HG03575 (cell line): ENCODE data around the gene COX6B2.

Source experiments
- ATAC-seq: cut with Tn5 transposase; IDR thresholded peaks from one replicate; pipeline ENCODE4 v1.9.1; 2021; ENCODE audit not compliant: unreplicated experiment, insufficient number of reproducible peaks, low FRiP score; ENCODE audit errors: extremely low read depth

Gene COX6B2

DNA sequence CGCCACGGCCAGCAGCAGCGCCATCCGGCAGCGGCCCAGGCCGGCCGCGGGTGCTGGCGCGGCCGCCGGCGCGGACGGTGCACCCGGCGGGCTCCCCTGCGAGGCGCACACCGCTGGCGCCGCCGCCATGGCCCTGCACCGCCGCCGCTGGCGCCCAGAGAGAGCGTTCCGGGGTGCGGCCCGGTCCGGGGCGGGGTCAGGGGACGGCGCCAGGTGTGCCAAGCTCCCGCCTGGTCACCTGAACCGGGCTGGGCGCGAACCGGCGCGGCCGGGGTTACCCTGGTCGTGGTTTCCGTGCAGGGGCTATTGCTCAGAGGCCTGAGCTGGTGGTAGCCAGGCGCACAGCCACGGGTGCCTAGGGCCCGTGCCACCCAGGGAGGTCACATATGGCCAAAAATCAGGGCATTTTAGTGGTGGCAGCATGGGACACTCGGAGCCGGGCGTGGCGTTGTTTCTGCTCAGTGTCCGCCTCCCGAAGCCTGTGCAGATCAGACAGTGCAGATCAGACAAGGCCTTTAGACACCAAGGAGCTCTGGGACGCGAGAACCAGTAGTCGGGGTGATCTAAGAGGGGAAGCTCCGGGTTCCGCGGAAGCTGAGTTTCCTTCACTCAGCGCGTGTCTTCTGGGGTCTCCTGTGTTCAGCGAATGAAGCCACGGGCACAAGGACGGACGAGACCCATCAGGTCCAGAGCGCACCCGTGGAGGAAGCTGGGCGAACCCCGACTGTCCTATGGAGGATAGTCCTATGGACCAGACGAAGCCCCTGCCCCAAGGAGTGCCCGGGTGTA, 29.8 kb upstream of the COX6B2 start, which contains the start of gene TMEM238:
TMEM238 (minus strand) TSS at position 162 of the 789 bp plus-strand sequence; CDS start at position 129, 33 bp downstream.
- no peak for ATAC-seq

DNA sequence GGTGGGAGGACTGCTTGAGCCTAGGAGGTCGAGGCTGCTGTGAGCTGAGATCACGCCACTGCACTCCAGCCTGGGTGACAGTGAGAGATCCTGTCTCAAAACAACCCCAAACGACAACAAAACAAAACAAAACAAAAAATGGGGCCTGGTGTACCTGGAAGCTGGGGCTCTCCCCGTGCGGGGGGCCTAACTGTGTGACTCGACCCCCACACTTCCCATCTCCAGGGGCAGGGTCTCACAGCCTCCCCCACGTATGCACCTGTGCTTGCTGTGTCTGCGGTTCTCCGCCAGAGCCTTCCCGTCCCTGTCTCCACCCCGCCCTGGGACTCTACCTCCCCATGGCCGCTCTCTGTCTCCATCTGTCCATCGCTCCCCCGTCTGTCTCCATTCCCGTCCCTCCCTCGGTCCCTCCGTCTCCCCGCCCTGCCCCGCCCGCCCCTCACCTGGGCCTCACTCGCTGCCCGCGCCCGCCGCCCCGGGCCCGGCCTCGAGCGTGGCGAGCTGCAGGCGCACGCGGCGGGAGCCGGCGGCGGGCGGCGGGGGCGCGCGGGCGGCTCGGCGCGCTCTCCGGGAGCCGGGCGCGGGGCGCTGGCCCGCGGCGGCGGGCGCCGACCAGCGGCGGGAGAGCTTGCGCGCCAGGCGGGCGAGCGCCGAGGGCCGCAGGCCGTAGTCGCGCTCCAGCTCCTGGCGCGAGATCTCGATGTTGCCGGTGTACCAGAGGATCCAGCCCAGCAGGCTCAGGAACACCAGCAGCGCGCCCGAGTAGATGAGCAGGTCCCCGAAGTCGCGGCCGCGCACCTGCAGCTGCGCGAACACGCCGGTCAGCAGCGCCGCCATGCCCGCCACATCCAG, 29.0 kb upstream of the COX6B2 start:
- no peak for ATAC-seq

DNA sequence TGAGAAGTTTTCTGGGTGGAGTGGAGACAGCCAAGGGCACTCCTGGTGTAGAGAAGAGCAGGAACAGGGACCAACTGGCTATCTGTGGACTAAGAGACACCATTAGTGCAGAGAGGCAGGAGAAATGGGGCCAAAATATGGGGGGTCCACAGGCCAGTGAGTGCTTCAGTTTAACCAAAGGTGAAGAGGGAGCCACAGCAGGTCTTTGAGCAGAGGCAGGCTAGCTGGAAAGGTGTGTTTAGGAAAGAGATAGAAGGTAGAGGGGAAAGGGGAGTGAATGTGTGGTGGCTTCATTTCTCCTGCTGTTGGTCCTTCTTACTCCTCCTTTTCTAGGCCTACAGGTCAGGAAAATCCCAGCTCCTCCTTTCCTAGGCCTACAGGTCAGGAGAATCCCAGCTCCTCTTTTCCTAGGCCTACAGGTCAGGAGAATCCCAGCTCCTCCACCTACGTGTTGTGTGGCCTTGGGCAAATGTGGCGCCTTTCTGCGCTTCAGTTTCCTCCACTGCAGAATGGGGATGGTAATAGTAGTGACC, 28.1 kb upstream of the COX6B2 start:
- ATAC-seq = no peak

DNA sequence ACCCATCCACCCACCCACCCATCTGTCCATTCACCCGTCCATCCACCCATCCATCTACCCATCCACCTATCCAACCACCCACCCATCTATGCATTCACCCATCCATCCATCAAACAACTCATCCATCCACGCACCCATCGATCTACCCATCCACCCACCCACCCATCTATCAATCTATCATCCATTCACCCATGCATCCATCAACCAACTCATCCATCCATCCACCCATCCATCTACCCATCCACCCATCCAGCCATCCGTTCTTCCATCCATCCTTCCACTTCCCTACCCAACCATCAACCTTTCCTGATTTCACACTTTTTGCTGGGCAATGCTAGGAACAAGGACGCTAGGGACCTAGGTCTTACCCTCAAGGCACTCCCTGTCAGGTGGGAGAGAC, 27.5 kb upstream of the COX6B2 start:
- no peak for ATAC-seq

DNA sequence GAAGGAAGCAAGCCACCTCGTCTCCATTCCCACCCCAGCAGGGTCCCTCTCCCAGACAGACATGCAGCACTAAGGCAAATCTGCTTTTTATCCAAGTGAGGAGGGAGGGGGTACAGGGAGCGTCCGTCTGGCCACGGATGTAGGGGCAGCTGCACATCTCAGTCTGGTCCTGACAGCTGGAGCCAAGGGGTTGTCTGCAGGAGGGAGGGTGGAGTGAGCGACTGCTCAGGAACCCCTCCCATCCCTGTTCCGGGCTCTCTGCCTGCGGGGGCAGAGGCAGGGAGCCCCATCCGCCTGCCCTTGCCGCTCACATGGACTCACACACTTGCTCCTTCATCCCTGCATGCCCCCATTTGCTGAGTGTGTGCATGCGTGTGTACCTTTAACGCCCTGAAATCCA, 24.7 kb upstream of the COX6B2 start:
- ATAC-seq = no peak

DNA sequence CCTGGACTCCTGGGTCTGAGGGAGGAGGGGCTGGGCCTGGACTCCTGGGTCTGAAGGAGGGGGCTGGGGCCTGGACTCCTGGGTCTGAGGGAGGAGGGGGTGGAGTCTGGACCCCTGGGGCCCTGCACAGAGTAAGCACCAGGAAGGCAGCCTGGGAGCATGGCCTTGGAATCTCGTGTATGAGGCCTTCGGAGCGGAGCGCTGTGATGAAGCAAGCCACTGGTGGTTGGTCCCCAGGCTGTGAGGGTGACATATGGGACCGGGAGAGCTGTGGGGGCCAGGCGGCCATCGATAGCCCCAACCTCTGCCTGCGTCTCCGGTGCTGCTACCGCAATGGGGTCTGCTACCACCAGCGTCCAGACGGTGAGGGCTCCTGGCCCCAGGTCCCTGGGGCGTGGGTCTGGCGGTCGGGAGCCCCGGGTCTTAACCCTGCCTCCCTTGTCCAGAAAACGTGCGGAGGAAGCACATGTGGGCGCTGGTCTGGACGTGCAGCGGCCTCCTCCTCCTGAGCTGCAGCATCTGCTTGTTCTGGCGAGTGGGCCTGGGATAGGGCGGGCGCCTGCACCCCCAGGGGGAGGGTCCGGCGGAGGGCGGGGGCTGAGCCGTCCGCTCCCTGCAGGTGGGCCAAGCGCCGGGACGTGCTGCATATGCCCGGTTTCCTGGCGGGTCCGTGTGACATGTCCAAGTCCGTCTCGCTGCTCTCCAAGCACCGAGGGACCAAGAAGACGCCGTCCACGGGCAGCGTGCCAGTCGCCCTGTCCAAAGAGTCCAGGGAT, 23.0 kb upstream of the COX6B2 start:
- ATAC-seq = no peak

DNA sequence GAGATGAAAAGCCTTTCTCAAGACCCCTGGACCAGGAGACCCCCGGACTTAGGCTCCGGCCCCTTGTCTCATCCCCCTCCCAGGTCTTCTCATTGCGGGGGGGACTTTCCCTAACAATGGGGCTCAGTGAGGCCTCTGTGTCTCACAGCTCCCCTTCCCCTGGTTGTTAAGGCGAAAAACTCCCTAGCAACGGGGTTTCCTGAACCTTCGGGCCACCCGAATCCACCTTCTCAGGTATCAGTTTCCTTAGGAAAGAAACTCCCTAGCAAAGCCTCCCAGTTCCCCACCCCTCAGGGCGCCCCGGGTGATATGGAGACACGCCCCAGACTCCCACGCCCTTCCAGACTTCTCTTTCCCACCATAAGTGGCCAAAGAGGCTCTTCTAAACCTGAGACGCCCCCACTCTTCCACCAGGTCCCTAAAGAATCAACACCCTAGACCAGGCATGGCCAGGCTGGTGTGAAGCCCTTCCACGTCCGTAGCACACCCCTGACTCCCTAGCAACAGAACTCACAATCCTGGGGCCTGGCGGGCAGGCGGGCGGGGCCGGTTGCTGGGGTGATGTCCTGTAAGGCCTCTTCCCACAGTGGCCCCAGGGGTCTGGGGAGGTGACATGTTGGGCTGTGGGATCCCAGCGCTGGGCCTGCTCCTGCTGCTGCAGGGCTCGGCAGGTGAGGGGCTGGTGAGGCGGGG, 21.9 kb upstream of the COX6B2 start, which contains the start of gene TMEM190:
TMEM190 (plus strand) TSS at position 586 of the 693 bp plus-strand sequence; CDS start at position 614, 28 bp downstream.
- no peak for ATAC-seq

DNA sequence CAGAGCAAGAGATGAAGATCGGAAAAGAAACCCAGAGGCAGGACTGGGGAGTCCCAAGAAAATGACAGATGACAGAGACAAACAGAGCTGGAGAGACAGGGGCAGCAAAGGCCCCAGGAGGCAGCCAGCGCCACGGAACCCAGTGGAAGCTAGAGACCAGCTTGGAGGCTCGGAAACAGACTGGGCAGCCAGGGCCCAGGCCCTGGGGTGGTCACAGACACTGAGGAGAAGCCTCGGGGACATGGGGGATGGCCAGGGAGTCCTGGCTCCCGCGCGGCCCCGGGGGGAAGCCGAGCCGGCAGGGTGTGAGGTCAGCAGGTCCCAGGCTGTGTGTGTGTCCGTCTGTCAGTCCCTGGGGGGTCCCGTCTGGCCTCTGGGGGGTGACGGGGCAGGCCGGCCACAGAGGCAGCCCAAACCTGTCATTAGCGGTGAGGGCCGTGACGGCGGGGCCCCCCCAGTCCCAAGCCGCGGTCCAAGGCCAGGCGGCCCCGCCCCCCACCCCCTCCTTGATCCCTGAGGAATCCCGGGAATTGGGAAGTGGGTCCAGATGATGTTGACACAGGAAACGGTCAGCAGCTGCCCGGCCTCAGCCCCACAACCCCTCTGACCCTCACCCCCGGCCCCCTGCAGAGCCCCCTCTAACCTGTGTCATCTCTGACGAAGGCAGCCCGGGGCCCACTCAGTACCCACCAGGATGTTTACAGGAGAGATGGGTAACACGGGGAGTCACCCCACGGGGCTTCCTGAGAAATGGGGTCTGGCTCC, 19.7 kb upstream of the COX6B2 start:
- no peak for ATAC-seq

DNA sequence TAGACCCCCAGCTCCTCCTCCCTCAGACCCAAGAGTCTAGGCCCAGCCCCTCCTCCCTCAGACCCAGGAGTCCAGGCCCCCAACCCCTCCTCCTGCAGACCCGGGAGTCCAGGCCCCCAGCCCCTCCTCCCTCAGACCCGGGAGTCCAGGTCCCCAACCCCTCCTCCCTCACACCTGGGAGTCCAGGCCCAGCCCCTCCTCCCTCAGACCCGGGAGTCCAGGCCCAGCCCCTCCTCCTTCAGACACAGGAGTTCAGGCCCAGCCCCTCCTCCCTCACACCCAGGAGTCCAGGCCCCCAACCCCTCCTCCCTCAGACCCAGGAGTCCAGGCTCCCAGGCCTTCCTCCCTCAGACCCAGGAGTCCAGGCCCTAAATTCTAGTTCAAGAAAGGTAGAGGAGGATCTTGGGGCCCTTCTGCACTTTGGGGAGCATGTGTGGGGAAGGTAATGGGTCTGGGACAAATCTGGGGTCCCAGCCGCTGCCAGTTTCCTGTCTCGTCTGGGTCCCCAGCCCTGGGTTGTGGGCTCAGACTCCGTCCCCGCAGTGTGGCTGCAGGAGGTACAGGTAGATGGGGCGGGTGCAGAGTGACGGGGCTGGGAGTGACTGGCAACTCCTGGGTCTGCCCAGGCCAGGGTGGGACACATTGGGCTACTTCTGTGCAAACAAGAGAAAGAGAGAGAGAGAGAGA, 18.9 kb upstream of the COX6B2 start:
- no peak for ATAC-seq

DNA sequence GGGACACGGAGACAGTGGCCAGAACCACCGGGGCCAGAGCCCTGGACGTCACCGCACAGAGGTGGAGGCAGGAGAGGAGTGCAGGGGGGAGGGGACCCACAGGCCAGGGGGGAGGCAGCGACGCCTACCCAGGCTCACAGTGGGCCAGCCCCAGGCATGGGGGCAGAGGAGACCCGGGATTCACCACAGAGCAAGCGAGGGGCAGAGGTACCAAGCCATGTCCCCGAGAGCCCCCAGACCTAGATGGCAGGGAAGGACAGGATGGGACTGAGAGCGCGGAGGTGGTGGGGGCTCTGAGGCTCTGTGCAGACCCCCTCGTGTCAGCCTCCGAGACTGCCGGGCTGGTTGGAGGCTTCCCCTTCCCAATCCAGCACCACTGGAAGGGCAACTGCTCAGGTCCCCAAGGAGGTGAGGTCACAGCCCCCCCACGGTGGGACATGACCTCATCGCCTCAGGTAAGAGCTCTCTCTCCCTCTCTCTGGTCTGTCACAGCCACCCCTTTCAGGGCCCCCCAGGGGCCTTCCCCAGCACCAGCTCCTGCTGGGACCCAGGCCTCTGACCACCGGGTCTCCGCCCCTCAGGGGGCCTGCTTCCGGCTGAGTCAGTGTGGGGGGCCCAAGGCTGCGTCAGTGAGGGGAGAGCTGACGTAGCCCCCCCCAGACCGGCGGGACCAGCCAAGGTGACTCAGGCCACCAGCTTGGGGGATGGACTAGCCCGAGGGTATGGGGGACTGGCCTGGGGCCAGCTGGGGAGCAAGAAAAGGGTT, 18.0 kb upstream of the COX6B2 start:
- ATAC-seq = no peak

DNA sequence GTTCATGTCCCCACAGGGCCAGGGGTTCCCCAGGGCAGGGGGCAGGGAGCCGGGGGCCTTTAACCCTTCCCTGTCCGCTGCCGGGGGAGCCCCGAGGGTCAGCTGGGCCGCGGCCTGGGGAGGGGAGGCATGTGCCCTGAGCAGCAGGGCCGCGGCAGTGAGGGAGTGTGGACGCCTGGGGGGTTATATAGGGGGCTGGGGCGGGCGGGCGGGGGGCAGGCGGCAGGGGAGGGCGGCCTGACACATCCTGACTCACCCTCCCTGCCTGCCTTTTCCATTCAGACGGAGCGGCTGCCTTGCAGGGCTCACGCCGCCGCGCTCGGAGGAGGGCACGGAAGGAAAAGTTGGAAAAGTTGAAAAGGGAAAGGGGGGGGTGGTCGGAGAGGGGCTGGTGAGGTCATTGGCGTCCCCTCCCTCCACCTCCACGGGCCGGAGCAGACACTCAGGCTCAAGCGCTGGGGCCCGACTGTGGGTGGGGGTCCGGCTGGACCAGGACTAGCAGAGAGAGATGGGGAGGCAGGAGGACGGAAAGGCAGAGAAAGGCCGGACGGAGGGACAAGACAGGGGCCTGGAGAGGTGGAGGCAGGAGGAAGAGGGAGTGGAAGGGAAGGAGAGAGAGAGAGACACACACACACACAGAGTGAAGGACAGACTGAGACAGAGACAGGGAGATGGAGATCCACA, 15.9 kb upstream of the COX6B2 start, which contains the start of gene IL11:
IL11 (minus strand) TSS at position 159 of the 684 bp plus-strand sequence; CDS start at position 6, 153 bp downstream.
- ATAC-seq = no peak

DNA sequence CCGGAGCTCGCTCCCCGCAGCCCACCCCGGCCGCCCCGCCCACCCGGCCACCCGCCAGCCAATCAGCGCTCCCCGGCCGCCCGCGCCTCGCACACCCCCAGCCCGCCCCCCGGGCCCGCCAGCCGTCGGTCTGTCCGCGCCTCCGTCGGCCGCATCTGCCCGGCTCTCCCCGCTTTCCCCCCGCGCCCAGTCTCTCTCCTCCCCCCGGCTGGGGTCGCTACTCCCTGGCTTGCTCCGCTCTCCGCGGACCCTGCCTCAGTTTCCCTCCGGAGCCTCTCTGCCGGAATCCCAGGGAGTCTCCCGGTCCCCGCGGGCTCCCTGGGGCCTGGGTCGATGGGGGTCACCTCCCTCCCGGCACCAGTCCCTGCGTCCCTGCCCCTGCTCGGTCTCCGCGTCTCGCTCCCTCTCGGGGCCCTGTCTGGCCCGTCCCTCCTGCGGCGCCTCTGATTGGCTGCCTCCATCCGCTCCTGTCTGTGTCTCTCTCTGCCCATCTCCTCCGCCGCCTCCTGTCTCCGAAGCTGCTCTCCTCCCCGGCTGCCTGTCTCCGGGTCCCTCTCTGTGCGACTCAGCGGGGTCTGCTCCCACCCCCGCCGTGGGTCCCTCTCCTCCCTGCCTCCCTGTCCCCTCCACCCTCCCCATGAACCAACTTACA, 15.3 kb upstream of the COX6B2 start:
- no peak for ATAC-seq

DNA sequence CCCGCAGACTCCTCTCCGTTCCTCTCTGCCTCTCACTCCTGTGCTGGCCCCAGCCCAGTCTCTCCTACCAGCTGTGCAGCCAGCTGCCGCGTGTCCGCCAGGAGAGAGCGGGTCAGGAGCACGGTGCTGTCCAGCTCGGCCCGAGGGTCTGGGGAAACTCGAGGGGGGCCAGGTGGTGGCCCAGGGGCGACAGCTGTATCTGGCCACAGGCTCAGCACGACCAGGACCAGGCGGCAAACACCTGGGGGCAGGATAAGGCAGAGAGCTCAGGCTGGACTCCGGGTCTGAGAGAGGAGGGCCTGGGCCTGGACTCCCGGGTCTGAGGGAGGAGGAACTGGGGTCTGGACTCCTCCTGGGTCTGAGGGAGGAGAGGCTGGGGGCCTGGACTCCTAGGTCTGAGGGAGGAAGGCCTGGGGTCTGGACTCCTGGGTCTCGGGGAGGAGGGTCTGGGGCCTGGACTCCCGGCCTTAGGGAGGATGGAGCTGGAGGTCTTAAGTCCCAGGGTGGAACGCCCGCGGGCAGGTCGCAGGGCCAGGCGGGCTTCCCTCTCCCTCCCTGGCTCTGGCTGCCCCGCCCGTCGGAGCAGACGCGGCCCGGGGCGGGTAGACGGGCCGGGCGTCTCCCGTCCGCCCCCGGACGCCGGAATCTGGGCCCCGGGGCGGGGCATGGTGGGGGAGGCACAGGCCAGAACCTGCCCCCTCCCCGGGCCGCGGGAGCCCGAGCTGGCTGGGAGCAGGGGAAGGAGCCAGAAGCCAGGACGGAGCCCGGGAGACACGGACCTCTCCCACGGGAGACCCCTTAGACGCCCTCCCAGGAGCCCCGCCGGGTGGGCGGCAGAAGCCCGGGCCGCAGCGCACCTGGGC, 14.4 kb upstream of the COX6B2 start:
- ATAC-seq = no peak

DNA sequence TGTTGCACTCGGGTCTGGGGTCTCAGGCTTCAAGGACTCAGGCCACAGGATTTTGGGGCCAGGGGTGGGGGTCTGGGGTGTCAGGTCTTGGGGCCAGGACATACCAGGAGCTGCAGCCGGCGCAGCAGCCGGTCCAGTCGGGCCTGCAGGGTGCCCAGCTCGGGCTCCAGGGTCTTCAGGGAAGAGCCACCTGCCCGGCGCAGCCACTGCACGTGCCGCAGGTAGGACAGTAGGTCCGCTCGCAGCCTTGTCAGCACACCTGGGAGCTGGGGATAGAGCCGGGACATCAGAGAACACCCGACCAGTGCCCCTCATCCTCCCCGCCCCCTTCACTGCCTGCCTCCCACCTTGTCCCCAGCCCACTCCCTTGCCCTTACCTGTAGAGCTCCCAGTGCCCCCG, 13.6 kb upstream of the COX6B2 start:
- ATAC-seq = no peak

DNA sequence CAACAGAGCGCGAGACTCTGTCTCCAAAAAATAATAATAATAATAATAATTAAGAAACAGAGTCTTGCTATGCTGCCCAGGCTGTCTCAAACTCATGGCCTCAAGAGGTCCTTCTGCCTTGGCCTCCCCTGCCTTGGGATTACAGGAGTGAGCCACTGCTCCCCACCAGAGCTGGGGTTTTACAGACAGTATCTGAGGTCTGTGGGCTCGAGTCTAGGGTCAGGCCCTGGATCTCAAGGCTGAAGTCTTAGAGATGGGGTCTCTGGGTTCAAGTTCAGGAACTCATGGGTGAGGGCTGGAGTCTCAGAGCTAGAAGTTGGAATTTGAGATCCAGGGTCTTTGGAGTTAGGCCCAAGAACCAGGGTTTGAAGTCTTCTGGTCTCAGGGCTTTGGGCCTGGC, 12.3 kb upstream of the COX6B2 start:
- no peak for ATAC-seq
